Measurements from ENCODE around the gene OR1J4. TPM values are rescaled to one million over a fixed set of nuclear protein-coding genes. Genes with fewer than 3 reads are reported as not detected.

The OR1J4 gene
- total and polyA plus RNA-seq, 7 donors: not detected

- H3K27ac ChIP-seq: no peak overlapping the region
- TF ChIP-seq CTCF (IDR thresholded peaks at IDR 0.05): no peak
- H3K4me3 ChIP-seq: no peak overlapping the region
- ATAC-seq: no peak
- no peaks in the 10 kb centered on the region for H3K9me3 ChIP-seq
- DNase-seq: no peak
- WGBS, 3 donors: 73 to 89% (median 81%) methylated on average over 5 of the region's 5 CpGs
- H3K36me3 ChIP-seq (ENCODE audit: insufficient read depth in 1 of 2, low read depth in 1 of 2): no peaks in the 10 kb centered on the region
- peaks cover 0 to 18% (median 0%) of the 10 kb centered on the region in 3 donors for H3K27me3 ChIP-seq (ENCODE audit: insufficient read depth in 3 of 3, low read length in 2 of 3)
- H3K4me1 ChIP-seq: no peaks in the 10 kb centered on the region
- intact Hi-C loops (cut with DNase I): no loop called here
Measured at GRCh38 chr9:122479062-122479461, 39.9 kb upstream of the OR1J4 start.

- Histone ChIP-seq H3K36me3 (ENCODE audit: insufficient read depth in 1 of 2, low read depth in 1 of 2) (no peaks in the 10 kb centered on the region), H3K27ac (no peak overlapping the region), H3K9me3 (no peaks in the 10 kb centered on the region), H3K4me1 (no peaks in the 10 kb centered on the region), H3K4me3 (no peak overlapping the region), H3K27me3 (ENCODE audit: insufficient read depth in 3 of 3, low read length in 2 of 3) (peaks cover 0 to 2% (median 0%) of the 10 kb centered on the region in 3 donors)
- WGBS, 3 donors: 40 to 54% (median 51%) methylated on average over 2 of the region's 2 CpGs
- intact Hi-C loops (cut with DNase I): no loop called here
- no peak for DNase-seq
- no peak for ATAC-seq
- peak; percentile 33 for TF ChIP-seq CTCF (IDR thresholded peaks at IDR 0.05)
Measured at GRCh38 chr9:122498883-122499288, 20.1 kb upstream of the OR1J4 start.

- Histone ChIP-seq H3K27ac (no peak overlapping the region), H3K9me3 (no peaks in the 10 kb centered on the region), H3K36me3 (ENCODE audit: insufficient read depth in 1 of 2, low read depth in 1 of 2) (no peaks in the 10 kb centered on the region), H3K4me1 (no peaks in the 10 kb centered on the region), H3K27me3 (ENCODE audit: insufficient read depth in 3 of 3, low read length in 2 of 3) (peaks cover 0 to 5% (median 0%) of the 10 kb centered on the region in 3 donors), H3K4me3 (no peak overlapping the region)
- 37 to 57% (median 46%) methylated on average over 2 of the region's 2 CpGs for WGBS, 3 donors
- TF ChIP-seq CTCF (IDR thresholded peaks at IDR 0.05): no peak
- ATAC-seq: no peak
- intact Hi-C loops (cut with DNase I): no loop called here
- DNase-seq: no peak
Measured at GRCh38 chr9:122506964-122507363, 12.0 kb upstream of the OR1J4 start.

GRCh38 chr9:122510502-122510901, 8.4 kb upstream of the OR1J4 start, which contains the start of gene OR1J2:
Gene OR1J2 (plus strand): TSS chr9:122510802. CDS start chr9:122510802, 0 bp downstream.
- DNase-seq (no peak), ATAC-seq (no peak)
- H3K4me3 ChIP-seq: no peak within 1 kb of the TSS
- H3K36me3 ChIP-seq (ENCODE audit: insufficient read depth in 1 of 2, low read depth in 1 of 2): no peaks in the 10 kb centered on the region
- peaks cover 0 to 8% (median 0%) of the 10 kb centered on the region in 3 donors for H3K27me3 ChIP-seq (ENCODE audit: insufficient read depth in 3 of 3, low read length in 2 of 3)
- no peaks in the 10 kb centered on the region for H3K9me3 ChIP-seq
- no peak within 1 kb of the TSS for H3K27ac ChIP-seq
- TF ChIP-seq CTCF (IDR thresholded peaks at IDR 0.05): no peak
- no peaks in the 10 kb centered on the region for H3K4me1 ChIP-seq
- WGBS, 3 donors: 75 to 81% (median 76%) methylated on average over 6 of the region's 6 CpGs
- intact Hi-C loops (cut with DNase I): no loop called here

GRCh38 chr9:122518226-122518625, 715 bp upstream of the OR1J4 start:
- ATAC-seq (no peak), DNase-seq (no peak)
- H3K36me3 ChIP-seq (ENCODE audit: insufficient read depth in 1 of 2, low read depth in 1 of 2): no peaks in the 10 kb centered on the region
- H3K4me1 ChIP-seq: no peaks in the 10 kb centered on the region
- WGBS, 3 donors: 56 to 65% (median 58%) methylated on average over 2 of the region's 2 CpGs
- H3K27me3 ChIP-seq (ENCODE audit: insufficient read depth in 3 of 3, low read length in 2 of 3): peaks cover 1 to 27% (median 2%) of the 10 kb centered on the region in 3 donors
- intact Hi-C loops (cut with DNase I): no loop called here
- H3K27ac ChIP-seq: no peak overlapping the region
- H3K4me3 ChIP-seq: no peak overlapping the region
- TF ChIP-seq CTCF (IDR thresholded peaks at IDR 0.05): no peak
- H3K9me3 ChIP-seq: no peaks in the 10 kb centered on the region

All from psoas muscle (tissue), 8 donors.